ENCODE data around the gene SPEF2.

- TF ChIP-seq CTCF (IDR thresholded peaks at IDR 0.05) (no peak), POLR2AphosphoS5 (IDR thresholded peaks at IDR 0.05) (no peak)
Measured at GRCh38 chr5:35743644-35744043, 126.0 kb downstream of the SPEF2 start.
